GM15510 (cell line): ENCODE results near the gene IL1F10.

ENCODE experiments used
- POLR2A ChIP-seq: IDR thresholded peaks from 3 replicates; pipeline ENCODE4 v1.6.1; 2011; ENCODE audit warnings: borderline replicate concordance; ENCODE audit not compliant: insufficient read length; ENCODE audit errors: extremely low read depth

Gene IL1F10

GRCh38 chr2:113085542-113085941 is 17.8 kb downstream of the IL1F10 start:
- TF ChIP-seq POLR2A = no peak

- TF ChIP-seq POLR2A = no peak
Observed at GRCh38 chr2:113088213-113088992, 20.6 kb downstream of the IL1F10 start.

GRCh38 chr2:113089916-113090315 is 22.1 kb downstream of the IL1F10 start:
- no peak for TF ChIP-seq POLR2A

- no peak for TF ChIP-seq POLR2A
Observed at GRCh38 chr2:113091231-113091896, 23.6 kb downstream of the IL1F10 start.

- no peak for TF ChIP-seq POLR2A
Observed at GRCh38 chr2:113092864-113093612, 25.3 kb downstream of the IL1F10 start.

- no peak for TF ChIP-seq POLR2A
Observed at GRCh38 chr2:113093613-113093977, 25.8 kb downstream of the IL1F10 start.

- no peak for TF ChIP-seq POLR2A
Observed at GRCh38 chr2:113098041-113098440, 30.3 kb downstream of the IL1F10 start.

GRCh38 chr2:113098532-113098931 is 30.8 kb downstream of the IL1F10 start:
- TF ChIP-seq POLR2A = no peak

- TF ChIP-seq POLR2A = no peak
Observed at GRCh38 chr2:113102133-113102532, 34.4 kb downstream of the IL1F10 start.

- no peak for TF ChIP-seq POLR2A
Observed at GRCh38 chr2:113103277-113103676, 35.5 kb downstream of the IL1F10 start.

- TF ChIP-seq POLR2A = no peak
Observed at GRCh38 chr2:113104054-113104611, 36.4 kb downstream of the IL1F10 start.

- no peak for TF ChIP-seq POLR2A
Observed at GRCh38 chr2:113105047-113105785, 37.4 kb downstream of the IL1F10 start.

GRCh38 chr2:113111121-113111520 is 43.4 kb downstream of the IL1F10 start:
- no peak for TF ChIP-seq POLR2A

GRCh38 chr2:113111823-113112287 is 44.1 kb downstream of the IL1F10 start:
- TF ChIP-seq POLR2A = no peak

- no peak for TF ChIP-seq POLR2A
Observed at GRCh38 chr2:113112441-113112840, 44.7 kb downstream of the IL1F10 start.

- TF ChIP-seq POLR2A = no peak
Observed at GRCh38 chr2:113112871-113113270, 45.1 kb downstream of the IL1F10 start.
